GM21723 (cell line): Measurements from ENCODE around the gene CNPY2.

Source experiments
- ATAC-seq: cut with Tn5 transposase; IDR thresholded peaks from one replicate; pipeline ENCODE4 v1.9.1; 2021; ENCODE audit warnings: mild to moderate bottlenecking, moderate library complexity; ENCODE audit not compliant: unreplicated experiment

CNPY2 gene

DNA sequence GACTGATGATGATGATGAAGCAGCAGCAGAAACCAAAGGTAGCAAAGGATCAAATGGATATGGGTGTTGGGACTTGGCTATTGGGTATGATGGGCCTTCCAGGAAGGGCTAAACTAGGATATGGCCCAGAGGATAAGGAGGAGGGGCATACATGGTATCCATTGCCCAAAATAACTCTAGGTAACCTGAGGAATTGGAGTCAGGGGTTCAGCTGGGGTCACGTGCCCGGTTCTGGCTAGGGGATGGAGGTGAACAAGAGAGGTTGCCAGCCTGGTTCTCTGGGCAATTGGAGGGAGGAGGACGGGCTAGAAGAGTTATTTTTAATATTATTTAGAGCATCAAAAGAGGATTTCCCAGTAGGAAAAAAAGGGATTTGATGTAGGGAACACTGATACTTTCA lies 54.9 kb downstream of the CNPY2 start:
- no peak for ATAC-seq

DNA sequence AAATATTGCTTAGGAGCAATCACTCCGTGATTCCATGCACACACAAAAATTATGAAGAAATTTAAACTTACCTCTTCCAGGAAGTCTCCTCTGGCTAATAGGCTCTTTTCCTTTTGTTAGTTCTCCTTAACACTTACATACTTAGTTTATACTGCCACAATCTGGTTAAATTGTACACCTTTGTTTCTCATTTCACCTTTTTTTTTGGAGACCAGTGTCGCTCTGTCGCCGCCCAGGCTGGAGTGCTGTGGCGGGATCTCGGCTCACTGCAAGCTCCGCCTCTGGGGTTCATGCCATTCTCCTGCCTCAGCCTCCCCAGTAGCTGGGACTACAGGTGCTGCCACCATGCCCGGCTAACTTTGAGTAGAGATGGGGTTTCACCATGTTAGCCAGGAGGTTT lies 55.4 kb downstream of the CNPY2 start:
- ATAC-seq = no peak
